NT2/D1 (cell line): ENCODE results near the gene DIS3L2.

Experiments
- YY1 ChIP-seq: IDR thresholded peaks from 2 replicates; pipeline ENCODE4 v1.6.1; 2011; ENCODE audit not compliant: insufficient read length, insufficient read depth
- ZNF274 ChIP-seq: IDR thresholded peaks from 2 replicates; pipeline ENCODE4 v1.6.1; 2011; ENCODE audit warnings: mild to moderate bottlenecking, low read depth, low read length

DNA sequence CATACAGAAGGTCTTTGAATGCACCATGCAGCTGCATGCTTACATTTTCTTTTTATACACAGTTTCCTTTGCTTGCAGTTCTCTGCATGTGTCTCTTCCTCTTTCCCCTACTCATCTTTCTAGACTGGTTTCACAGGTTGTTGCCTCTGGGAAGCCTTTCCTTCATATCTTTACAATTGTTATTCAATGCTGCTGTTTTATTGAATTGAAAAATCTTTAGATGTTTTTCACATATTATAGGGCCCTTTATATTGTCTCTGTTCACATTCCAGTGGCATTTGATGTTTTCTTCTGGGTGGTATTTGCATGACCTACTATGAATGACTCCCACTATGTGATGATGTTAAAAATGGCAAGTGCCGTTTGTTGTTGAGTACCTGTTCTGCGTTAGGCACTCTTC is 91.1 kb downstream of the DIS3L2 start:
- TF ChIP-seq ZNF274 (no peak), YY1 (no peak)
